PC-3 (cell line): ENCODE results near the gene DLGAP4.

ENCODE experiments used
- EZH2 ChIP-seq: fragments of 300-600 bp; sonication (generic); IDR thresholded peaks from one replicate; pipeline ENCODE4 v1.6.1; 2017; ENCODE audit warnings: antibody characterized with exemption, mild to moderate bottlenecking, low read length; ENCODE audit not compliant: unreplicated experiment
- TF ChIP-seq, protein P1 (sequence below): fragments of 300-600 bp; sonication (generic); conservative IDR thresholded peaks from 2 replicates; pipeline ENCODE4 v1.5.1; 2017; ENCODE audit warnings: antibody characterized with exemption, low read depth, mild to moderate bottlenecking, low read length

DNA sequence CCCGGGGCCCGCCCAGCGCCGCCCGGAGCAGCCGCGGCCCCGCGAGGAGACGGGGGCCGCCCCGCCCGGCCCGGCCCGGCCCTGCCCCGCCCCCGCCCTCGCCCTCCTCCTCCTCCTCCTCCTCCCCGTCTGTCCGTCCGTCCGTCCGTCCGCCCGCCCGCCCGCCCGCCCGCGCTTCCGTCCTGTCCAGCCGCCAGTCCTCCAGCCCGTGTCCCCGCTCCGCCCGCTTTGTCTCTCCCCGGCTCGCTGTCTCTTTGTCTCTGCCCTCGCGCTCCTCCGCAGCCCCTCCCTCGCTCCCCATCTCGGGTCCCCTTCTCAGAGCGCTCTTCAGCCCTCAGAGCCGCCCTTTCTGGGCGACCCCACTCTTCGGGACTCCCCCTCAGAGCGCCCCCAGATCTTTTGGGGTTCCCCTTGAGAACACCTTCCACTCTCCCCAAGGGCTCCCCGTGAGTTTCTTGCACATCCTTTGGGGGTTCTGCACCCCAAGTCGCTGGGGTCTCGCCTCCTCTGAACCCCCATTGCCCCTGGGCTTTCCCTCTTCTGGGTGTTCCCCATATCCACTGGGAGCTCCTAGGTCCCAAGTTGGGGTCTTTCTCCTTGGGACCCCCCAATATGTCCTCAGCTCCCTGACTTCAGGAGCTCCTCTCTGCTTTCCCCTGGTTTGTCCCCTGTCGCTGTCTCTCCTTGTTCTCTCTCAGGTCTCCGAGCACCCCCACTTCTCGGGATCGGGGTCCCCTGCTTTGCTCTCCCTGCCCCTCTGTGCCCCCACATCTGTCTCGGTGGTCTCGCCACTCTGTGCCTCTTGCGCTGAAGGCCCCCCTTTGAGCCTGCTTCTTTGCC lies 155.7 kb downstream of the DLGAP4 start:
- TF ChIP-seq, protein P1, sequence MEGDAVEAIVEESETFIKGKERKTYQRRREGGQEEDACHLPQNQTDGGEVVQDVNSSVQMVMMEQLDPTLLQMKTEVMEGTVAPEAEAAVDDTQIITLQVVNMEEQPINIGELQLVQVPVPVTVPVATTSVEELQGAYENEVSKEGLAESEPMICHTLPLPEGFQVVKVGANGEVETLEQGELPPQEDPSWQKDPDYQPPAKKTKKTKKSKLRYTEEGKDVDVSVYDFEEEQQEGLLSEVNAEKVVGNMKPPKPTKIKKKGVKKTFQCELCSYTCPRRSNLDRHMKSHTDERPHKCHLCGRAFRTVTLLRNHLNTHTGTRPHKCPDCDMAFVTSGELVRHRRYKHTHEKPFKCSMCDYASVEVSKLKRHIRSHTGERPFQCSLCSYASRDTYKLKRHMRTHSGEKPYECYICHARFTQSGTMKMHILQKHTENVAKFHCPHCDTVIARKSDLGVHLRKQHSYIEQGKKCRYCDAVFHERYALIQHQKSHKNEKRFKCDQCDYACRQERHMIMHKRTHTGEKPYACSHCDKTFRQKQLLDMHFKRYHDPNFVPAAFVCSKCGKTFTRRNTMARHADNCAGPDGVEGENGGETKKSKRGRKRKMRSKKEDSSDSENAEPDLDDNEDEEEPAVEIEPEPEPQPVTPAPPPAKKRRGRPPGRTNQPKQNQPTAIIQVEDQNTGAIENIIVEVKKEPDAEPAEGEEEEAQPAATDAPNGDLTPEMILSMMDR: no peak
- TF ChIP-seq EZH2: no peak
